HT-29 (cell line): ENCODE data around the gene SMIM45.
A peak's percentile ranks its signal among the peaks of the same experiment; 100 is the strongest.
"Not testable (repeated sequence)": the region's sequence is repeated elsewhere in the genome, so short reads cannot be mapped to it uniquely, and the experiment has no call there.

Source experiments
- DNase-seq: peaks from one replicate; pipeline ENCODE4 v3.0.0-alpha.2; 2015; ENCODE audit warnings: low spot score

SMIM45 gene

DNA sequence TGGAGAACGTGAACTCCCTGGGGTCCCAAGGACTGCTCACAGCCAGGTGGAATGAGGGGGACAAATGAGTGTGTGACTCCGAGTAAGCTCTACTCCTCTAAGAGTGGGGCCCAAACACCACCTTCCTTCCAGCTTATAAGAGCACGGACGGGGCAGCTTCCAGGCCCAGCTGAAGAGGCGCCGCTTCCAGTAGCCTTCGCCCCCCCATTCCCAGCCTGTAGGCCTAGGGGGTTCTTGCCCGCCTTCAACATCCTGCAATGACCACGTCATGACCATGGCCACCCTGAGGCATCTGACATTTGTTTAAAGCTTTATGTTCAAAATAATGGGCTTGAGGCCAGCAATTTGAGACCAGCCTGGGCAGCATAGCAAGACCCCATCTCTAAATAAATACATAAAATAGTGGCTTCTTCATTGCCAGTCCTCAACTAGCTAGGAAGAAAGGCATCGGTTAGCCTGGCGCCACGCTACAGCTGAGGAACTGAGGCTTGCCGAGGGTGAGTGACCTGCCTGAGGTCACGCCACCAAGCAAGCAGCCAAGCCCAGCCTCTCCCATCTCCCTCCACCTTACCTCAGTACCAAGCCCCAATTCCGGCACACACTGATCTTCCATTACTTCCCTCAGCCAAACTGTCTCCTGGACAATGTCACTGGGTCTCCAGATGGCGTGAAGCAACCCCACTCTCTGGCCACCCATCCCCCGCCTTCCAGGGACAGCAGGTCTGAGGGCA, 17.5 kb upstream of the SMIM45 start:
- DNase-seq, result no peak

DNA sequence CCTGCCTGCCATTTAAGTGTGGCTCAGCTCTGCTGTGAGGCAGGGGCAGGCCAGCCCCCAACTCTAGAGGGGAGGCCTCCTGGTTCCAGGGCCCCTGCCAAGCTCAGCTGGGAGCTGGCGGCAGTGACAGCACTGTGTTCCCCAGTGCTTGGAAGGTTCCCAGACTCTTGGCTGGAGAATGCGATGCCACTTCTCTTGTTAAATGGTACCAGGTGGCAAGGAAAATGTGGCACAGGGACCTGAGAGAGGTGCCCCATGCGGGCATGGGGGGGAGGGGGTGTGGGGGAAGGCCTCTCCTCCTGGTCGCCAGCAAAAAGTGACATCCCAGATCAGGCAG, 17.0 kb upstream of the SMIM45 start:
- no peak for DNase-seq

DNA sequence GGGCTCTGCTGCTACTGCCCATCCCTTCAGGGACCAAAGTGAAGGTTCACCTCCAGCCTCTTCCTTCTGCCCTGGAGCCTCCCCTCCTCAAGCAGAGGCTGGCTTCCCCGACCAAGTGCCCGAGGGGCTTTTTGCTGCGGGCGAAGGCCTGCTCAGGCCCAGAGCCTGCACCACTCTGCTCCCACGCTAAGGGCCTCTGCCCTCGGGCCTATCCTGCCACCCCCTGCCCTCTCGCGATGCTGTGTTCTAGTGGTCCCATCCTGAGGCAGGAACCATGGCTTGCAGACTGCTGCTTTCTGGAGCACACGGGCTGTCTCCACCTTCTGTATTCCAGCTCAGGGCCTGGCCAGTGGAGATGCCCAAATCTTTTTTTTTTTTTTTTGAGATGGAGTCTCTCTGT, 16.4 kb upstream of the SMIM45 start:
- no peak for DNase-seq

DNA sequence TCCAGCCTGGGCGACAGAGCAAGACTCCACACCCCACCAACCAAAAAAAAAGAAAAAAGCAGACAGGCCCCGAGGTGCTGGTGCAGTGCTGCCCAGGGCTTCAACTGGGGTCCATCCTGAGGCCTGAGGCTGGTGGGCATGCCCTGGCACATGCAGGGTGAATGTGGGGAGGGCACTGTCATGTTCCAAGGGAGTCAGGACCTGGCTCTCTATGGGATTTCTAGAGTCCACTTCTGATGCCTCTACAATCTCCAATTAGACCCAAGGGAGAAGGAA, 15.1 kb upstream of the SMIM45 start:
- no peak for DNase-seq

DNA sequence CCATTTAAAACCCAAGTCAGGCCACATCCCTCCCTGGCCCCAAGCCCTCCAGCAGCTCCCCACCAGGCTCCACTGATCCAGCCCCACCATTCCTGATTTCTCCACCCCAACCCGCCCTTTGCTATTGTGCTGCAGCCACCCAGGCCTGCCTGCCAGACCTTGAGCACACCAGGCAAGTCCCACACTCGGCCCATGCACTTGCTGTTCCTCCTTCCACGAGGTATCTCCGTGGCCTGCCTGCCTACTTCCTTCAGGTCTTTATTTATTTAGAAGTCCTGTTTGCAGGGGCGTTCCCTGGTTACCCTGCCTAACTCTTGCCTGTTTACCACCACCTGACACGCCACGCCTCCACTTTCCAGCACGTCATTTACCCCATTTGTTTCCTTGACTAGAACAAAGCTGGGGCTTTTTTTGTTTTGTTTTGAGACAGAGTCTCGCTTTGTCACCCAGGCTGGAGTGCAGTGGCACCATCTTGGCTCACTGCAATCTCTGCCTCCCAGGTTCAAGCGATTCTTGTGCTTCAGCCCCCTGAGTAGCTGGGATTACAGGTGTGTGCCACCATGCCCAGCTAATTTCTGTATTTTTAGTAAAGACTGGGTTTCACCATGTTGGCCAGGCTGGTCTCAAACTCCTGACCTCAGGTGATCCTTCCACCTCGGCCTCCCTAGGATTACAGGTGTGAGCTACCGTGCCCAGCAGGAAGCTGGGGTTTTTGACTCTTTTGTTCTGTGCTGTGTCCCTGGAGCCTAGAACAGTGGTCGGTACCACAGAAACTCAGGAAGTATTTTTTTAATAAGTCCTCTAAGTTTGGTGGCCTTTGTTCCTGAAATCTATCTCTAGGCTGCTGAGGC, 11.7 kb upstream of the SMIM45 start:
- peak; percentile 67 for DNase-seq

DNA sequence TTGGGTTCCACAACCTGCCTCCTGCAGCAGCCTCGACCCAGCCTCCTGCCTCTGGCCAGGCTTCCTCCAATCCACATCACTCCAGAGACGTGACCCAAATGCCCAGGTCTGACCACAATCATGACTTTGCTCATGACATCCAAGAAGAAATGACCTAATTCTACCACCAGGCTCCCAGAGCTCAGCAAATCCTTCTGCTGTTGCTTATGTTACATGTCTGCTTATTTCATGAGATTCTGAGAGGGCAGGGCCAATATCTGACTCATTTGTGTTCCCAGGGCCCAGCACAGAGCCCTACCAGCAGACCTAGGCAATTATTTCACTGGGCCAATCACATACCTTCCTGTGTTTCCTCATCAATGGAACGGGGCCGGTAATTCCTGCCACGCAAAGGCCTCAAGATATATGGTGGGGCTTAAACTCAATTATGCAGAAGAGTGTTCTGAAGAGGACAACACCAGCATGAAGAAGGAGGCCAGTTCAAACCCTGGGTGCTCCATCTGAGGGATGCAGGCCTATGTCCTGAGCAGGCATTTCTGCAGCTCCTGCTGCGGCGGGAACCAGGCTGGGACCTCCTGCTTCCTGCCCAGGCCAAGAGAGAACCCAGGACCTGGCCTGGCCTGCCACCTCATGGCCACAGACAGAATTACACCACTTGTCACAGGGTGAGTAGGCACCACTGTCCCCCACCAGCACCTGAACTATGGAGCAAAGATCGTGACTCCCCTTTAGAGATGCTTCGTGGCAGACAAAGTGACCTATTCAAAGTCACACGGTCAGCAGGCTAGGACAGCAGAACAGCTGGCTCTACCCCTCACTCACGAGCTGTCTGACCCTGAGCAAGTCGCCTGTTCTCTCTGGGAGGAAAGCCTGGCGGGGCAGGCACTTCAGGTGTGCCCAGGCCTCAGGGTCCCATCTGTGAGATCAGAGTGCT, 10.9 kb upstream of the SMIM45 start:
- DNase-seq, result peak; percentile 72

DNA sequence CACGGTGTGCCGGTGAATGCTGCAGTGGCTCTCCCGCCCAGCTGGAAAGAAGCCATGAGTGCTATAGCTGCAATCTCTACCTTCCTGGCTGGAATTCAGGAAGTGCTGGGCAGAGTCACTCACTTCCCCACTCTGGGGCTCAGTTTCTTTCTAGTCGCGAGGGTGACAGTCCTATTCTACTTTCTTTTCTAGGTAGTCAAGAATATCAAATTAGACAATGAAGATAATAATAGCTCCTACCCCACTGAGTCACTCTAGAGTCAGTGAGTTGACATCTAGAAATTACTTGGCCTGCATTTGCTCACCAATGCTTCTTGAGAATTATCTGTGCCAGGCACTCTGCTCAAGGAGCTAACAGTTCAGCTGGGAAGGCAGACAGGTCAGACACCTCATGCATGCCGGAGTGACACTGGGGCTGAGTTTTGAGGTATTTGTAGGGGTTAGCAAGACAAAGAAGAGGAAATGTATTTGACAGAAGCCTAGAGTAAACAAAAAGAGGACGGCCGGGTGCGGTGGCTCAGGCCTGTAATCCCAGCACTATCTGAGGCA, 8.2 kb upstream of the SMIM45 start:
- DNase-seq, result peak; percentile 25

DNA sequence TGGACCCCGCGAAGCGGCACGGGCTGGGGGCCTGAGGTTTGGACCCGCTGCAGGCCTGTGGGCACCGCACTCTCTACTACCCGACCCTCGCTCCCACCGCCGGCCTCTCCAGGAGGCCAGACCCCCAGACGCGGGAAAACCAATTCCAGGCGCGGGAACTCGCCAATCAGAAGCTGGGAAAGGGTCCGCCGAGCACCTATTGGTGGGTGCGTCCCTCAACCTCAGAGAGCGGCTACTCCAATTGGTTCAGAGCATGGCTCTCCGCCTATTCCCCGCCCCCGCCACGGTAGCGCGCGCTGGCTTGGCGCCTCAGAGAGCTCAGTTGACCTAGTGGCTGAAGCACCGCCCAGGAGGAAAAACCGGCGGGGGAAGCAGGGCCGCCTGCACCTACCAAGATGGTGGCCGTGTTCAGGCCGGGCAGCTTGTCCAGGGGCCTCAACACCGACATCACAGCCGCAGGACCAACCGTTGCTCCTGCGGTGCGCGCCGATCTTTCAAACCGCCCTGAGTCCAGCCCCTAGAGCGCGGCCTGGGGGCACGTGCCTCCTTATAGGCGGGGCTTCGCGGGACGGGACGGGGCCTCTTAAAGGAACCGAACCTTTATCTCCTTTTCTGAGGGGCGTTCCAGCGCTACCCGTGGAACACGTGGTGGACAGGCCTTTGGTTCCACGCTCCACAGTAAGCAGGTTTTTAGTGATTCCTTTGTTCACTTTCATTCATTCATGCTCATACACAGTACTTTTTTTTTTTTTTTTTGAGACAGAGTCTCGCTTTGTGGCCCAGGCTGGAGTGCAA, 5.1 kb upstream of the SMIM45 start, which contains the start of gene CENPM:
Gene CENPM, minus strand, starts transcription at position 524 of the 795 bp plus-strand sequence. Its CDS starts 76 bp downstream, at position 448.
- peak; percentile 92 for DNase-seq

DNA sequence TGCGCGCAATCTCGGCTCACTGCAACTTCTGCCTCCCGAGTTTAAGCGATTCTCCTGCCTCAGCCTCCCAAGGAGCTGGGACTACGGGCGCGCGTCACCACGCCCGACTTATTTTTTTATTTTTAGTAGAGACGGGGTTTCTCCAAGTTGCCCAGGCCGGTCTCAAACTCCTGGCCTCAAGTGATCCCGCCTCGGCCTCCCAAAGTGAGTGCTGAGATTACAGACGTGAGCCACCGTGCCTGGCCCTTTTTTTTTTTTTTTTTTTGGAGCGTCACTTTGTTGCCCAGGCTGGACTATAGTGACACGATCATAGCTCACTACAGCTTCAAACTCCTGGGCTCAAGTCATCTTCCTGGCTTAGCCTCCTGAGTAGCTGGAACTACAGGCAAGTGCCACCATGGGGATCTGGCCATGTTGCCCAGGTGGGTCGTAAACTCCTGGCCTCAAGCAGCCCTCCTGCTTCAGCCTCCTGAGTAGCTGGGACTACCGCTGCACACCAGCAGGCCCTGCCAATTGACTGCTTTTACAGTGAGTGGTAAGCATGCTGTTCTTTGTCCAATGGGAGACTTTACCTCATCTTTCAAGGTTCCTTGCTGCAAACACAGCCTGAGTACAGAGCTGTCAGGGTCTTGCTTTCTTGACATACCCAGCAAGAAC, 4.4 kb upstream of the SMIM45 start:
- DNase-seq, result no peak

DNA sequence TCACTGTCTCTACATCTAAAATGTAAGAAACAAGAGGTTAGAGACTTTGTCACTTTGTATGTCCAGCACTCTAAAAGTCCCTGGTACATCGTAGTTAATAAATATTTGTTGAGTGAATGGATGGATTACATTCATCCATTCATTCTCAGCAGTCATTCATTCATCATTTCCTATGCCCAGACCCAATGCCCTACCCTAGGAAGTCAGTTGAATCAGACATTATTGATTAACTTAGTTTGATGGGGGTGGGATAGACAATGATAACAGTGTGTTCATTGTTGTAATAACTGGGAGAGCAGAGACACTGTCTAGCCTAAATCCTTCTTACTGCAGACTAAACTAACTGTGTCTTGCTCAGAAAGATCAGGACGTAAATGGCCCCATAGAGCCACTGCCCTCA, 3.8 kb upstream of the SMIM45 start:
- no peak for DNase-seq

DNA sequence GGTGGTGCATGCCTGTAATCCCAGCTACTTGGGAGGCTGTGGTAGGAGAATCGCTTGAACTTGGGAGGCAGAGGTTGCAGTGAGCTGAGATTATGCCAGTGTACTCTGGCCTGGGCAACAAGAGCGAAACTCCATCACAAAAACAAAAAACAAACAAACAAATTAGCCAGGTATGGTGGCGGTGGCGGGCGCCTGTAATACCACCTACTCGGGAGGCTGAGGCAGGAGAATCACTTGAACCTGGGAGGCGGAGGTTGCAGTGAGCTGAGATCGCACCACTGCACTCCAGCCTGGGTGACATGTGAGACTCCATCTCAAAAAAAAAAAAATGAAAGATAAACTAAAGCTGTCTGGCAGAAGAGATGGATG, 3.0 kb upstream of the SMIM45 start:
- DNase-seq, result not testable (repeated sequence)

DNA sequence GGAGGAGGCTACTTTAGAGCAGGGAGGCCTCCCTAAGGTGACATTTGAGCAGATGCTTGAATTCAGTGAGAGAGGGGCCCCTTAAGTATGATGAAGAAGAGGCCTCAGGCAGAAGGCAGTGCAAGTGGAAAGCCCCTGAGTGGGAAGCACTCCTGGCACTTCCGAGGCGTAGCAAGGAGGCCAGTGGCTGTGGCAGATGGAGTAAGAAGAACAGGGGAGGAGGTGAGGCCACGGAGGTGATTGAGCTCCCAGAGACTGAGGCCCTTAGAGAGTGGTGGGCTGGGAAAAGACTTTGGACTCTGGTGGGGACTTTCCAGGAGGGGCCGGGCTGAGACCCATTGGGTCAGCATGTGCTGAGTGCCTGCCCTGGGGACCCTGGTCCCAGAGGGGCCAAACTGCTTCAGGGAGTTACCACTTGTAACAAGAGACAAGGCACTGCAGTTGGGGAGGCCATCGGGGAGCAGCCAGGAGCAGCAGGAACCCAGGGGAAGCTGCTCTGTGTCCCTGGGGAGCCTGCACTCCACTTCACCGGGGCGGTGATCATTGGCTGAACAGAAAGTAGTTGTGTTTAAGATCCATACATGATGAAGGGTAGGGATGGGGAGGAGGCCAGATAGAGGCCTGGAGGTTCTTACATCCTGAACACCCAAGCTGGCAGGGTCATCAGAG, 2.5 kb upstream of the SMIM45 start:
- no peak for DNase-seq

DNA sequence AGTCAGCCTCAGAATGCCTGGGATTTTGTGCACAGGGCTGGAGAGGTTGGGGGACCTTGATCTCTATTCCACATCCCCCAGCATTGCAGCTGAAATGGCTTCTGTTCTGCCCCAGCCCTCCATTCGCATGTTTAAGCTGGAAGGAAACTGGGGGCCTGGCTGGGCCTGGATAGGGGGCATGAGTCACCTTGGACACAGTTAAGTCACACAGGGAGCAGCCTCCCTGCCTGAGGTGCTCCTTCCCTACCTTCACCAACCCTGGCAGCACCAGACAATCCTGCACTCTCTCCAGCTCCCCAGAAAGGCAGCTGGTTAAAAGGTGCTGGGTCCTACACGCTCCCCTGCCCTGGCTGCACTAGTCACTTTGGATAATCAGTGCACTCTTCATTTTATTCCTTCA, 763 bp downstream of the SMIM45 start:
- DNase-seq, result no peak

DNA sequence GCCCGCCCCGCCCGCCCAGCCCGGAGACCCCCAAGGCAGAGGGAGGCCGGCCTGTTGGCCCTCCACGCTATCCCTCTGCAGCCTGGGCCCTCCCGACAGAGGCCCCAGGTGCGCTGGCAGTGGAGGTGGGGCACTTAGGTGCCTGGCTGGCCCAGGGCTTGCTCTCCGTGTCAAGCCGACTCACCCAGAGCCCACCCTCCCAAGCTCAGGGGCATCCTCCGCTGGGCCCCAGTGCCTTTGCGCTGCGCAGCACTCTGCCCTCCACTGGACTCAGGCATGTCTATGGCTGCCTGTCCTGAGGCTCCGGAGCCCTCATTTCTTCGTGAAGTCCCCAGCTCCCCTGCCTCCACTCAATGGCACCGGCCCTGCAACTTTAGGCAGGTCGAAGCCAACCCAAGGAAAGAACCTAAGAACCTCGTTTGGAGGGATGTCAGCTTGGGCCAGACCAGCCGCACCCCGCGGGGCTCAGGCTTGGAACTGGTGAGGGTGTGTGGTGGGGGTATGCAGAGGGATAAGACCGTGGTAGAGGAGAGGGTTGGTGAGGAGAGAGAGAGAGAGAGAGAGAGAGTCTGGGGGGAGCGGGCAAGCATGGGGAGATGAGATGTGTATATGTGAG, 6.1 kb downstream of the SMIM45 start:
- DNase-seq, result no peak

DNA sequence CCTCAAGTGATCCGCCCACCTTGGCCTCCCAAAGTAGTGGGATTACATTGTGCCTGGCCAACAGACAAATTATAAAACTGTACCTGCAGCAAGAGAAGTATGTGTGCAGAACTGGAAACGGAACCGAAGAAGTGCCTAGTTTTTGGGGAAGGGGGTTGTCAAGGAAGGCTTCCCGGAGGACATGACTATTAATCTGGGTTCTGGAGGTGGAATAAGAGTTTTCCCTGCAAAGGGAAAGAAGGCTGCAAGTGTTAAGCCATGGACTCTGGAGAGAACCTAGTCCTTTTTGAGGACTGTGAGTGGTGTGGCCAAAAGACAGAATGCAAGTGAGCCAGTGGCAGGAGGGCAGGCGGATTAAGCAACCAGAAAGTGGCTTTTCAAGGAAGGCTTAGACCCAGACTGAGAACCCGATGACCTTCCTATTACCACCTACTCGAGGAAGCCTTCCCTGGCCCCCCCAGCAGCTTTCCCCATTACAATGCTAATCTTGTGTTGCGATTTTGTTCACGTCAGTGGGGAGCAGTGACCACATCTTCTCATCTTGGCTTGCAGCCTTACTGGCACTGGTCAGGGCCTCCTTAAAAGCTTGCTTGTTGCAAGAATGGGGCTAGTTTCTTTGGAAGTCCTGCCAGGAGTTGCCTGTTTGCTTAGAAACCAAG, 11.6 kb downstream of the SMIM45 start:
- DNase-seq, result no peak

DNA sequence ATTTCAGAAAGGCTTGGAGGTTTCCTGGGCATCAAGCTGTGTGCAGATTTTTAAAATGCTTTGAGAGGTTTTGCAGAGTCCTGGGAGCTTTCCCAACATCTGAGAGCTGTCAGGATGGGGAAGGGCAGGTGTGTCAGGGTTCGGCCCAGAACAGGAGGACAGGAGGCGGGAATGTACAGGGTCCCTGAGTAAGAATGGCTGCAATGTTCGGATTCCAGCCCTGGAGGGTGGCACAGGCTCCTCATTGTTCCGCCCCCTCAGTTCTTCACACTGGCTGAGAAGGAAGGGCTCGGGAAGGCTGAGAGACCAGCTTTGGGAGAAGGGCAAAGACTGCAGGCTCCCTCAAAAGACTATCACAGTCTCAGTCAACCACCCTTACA, 12.2 kb downstream of the SMIM45 start:
- DNase-seq, result no peak

DNA sequence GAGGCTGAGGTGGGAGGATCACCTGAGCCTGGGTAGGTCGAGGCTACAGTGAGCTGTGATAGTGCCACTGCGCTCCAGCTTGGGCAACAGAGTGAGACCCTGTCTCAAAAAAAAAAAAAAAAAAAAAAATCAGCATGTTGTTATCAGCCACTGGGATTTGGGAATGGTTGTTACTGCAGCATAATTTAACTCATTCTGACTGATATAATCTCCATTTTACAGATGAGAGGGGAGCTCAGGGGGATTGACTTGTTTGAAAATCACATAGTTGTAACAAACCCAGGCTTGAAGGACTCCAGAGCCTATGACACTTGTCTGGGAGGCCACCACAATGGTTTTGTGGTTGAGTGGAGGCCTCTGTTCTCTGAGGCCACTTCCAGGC, 14.3 kb downstream of the SMIM45 start:
- DNase-seq, result no peak

DNA sequence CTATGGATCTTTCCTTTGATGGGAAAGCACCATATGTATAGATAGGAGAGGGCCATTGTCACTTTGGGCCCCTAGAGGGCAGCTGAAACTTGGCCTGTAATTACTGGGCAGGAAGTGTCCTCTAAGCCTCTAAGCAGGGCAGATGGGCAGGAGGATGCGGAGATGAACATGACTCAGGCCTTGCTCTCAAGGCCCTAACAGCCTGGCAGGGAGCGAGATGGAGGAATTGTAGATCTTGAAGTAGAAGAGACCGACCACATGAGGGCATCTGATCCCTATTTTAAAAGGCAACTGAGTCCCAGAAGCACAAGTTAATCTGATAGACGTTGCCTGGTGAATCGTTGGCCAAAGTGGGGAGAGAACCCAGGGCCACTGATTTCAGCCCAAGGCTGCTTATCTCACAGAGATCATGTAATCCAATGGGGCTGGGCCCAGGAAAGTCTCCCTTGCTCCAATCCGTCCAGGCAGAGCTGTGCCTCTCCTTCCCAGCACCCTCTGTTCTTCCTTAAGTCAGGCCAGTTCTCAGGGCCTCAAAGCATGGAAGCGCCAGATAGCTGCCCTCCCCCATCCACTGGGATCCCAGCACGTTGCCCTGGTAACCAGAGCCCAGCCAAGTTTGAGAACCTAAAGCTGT, 14.8 kb downstream of the SMIM45 start:
- DNase-seq, result peak; percentile 74

DNA sequence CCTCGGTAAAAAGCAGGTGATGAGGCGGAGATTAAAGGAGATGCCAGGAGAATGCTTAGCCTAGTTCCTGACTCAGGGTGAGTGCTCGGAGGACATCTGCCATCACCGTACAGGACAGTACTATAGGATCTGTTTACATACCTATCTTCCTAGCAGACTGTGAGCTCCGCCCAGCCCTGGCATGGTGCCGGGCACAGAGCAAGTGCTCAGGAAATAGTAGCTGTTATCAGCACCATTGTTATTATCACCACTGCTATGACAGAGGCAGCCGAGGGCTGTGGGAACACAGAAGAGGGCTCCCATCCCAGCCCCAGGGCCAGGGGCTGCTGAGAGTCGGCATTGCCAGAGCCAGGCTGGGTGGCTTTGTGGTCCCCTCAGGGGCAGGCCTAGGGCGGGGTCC, 16.7 kb downstream of the SMIM45 start:
- DNase-seq, result no peak
